MCF 10A (cell line): ENCODE measurements around the gene GLS. TPM values are rescaled to one million over a fixed set of nuclear protein-coding genes. Genes with fewer than 3 reads are reported as not detected.

Source experiments
- BruUV-seq: library from RNA; stranded (reverse); fragments of 400-500 nt; replicated peaks from 2 replicates; lab custom pipeline; 2021; lab: Mats Ljungman, UMichigan
- CTCF ChIA-PET: fragments of 300-600 bp; sonication (Branson Sonifier 250); formaldehyde crosslinking; extraction: SDS; loops from one replicate; lab custom pipeline; 2021; ENCODE audit warnings: antibody characterized with exemption, inconsistent platforms; lab: Yijun Ruan, JAX
- POLR2A ChIA-PET: fragments of 300-600, 350-650 bp; sonication (Branson Sonifier 250); formaldehyde crosslinking; extraction: SDS; loops from one replicate; lab custom pipeline; 2020; ENCODE audit warnings: antibody characterized with exemption, inconsistent platforms; lab: Yijun Ruan, JAX
- DNase-seq: peaks from one replicate; pipeline ENCODE4 v3.0.0-alpha.2; 2018; ENCODE audit not compliant: unreplicated experiment
- H3K27ac Mint-ChIP-seq: one replicate; pipeline ENCODE4 v1.8.0; 2022; ENCODE audit warnings: mild to moderate bottlenecking, low read depth, mixed read lengths; ENCODE audit not compliant: unreplicated experiment
- H3K27me3 Mint-ChIP-seq: one replicate; pipeline ENCODE4 v1.8.0; 2022; ENCODE audit warnings: mixed read lengths; ENCODE audit not compliant: insufficient read depth, unreplicated experiment
- H3K36me3 Mint-ChIP-seq: one replicate; pipeline ENCODE4 v1.8.0; 2022; ENCODE audit warnings: mild to moderate bottlenecking, moderate library complexity, mixed read lengths; ENCODE audit not compliant: insufficient read depth, unreplicated experiment
- H3K4me1 Mint-ChIP-seq: one replicate; pipeline ENCODE4 v1.8.0; 2022; ENCODE audit warnings: mixed read lengths; ENCODE audit not compliant: insufficient read depth, unreplicated experiment
- H3K4me3 Mint-ChIP-seq: one replicate; pipeline ENCODE4 v1.8.0; 2022; ENCODE audit warnings: mild to moderate bottlenecking, moderate library complexity, mixed read lengths; ENCODE audit not compliant: unreplicated experiment
- H3K9me3 Mint-ChIP-seq: one replicate; pipeline ENCODE4 v1.8.0; 2022; ENCODE audit warnings: mixed read lengths; ENCODE audit not compliant: unreplicated experiment
- CTCF ChIP-seq: fragments of 200-600 bp; IDR thresholded peaks from one replicate; pipeline ENCODE4 v1.8.0; 2022; ENCODE audit warnings: antibody characterized with exemption, mild to moderate bottlenecking; ENCODE audit not compliant: unreplicated experiment
- intact Hi-C: fragments of 100-400 bp; cut with micrococcal nuclease; formaldehyde crosslinking; loops from 2 replicates; pipeline ENCODE4 v1.14.1; 2022
- total RNA-seq: library from RNA; stranded (reverse); gene quantifications from 2 replicates; pipeline ENCODE4 v1.2.3, GENCODE V29; 2022

GLS gene
- total RNA-seq, 1 experiment from 2014 or later = 121 TPM

DNA sequence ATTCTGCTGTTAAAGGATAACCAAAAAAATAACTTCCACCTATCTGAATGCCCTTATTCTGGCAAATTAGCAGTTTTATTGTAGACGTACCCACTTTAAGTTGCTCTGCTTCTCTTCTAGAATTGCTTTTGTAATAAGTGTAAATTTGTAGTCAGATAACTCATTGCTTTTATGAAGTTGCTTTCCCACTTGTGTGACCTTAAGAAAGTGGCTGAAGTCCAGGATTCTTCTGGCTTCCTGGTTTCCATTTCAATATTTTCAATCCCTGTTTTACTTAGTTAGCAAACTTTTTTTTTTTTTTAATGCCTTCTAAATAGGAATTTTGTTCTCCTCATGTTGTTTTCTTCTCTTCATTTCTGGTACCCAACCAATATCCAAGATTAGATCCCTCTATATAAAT, 59.8 kb downstream of the GLS start:
- Mint-ChIP-seq H3K4me1 (peaks cover 6% of the 10 kb centered on the region), H3K4me3 (no peak overlapping the region), H3K27me3 (no peaks in the 10 kb centered on the region), H3K36me3 (peaks cover 6% of the 10 kb centered on the region), H3K27ac (no peak overlapping the region), H3K9me3 (no peaks in the 10 kb centered on the region)
- intact Hi-C loops = no loop called here
- no peak for TF ChIP-seq CTCF
- no TSS peak for BruUV-seq
- DNase-seq = no peak
- ChIA-PET POLR2A (no interaction called here), CTCF (no interaction called here)

- TF ChIP-seq CTCF = no peak
- intact Hi-C loops = no loop called here
- Mint-ChIP-seq H3K27ac (no peak overlapping the region), H3K4me3 (no peak overlapping the region), H3K27me3 (no peaks in the 10 kb centered on the region), H3K9me3 (no peaks in the 10 kb centered on the region), H3K36me3 (peaks cover 7% of the 10 kb centered on the region), H3K4me1 (peaks cover 6% of the 10 kb centered on the region)
- no TSS peak for BruUV-seq
- ChIA-PET POLR2A (no interaction called here), CTCF (no interaction called here)
- DNase-seq = no peak
Measured at GRCh38 chr2:190941571-190941970, 61.0 kb downstream of the GLS start.

DNA sequence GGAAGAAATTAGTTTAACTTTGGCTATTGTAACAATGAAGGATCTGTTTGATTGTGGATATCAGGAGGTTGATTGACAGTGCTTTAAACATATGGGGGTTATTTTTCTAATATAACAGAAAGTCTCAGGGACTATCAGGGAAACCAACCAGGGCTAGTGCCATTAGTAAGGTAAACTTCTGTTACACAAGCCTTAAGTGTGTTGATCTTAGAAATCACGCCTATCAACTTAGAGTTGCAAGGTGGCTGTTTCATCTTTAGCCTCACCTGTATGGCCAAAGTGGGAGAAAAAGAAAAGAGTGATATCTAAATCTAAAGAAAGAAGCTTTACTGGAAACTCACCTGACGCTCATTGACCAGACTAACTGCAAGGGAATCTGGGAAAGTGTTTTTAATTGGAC, 62.1 kb downstream of the GLS start:
- peaks cover 7% of the 10 kb centered on the region for H3K36me3 Mint-ChIP-seq
- no TSS peak for BruUV-seq
- CTCF ChIA-PET = no interaction called here

GRCh38 chr2:190943706-190944105, 63.1 kb downstream of the GLS start:
- H3K27me3 Mint-ChIP-seq = no peaks in the 10 kb centered on the region
- H3K9me3 Mint-ChIP-seq = no peaks in the 10 kb centered on the region
- ChIA-PET CTCF (no interaction called here), POLR2A (no interaction called here)
- intact Hi-C loops = no loop called here
- DNase-seq = no peak
- no peak for TF ChIP-seq CTCF
- no peak overlapping the region for H3K27ac Mint-ChIP-seq
- peaks cover 7% of the 10 kb centered on the region for H3K36me3 Mint-ChIP-seq
- no peak overlapping the region for H3K4me3 Mint-ChIP-seq
- peaks cover 15% of the 10 kb centered on the region for H3K4me1 Mint-ChIP-seq
- no TSS peak for BruUV-seq

More for the DNA sequence above, 62.1 kb downstream of the GLS start:
- Mint-ChIP-seq H3K27ac (no peak overlapping the region), H3K27me3 (no peaks in the 10 kb centered on the region), H3K4me1 (peaks cover 13% of the 10 kb centered on the region), H3K9me3 (no peaks in the 10 kb centered on the region), H3K4me3 (no peak overlapping the region)
- DNase-seq = no peak
- intact Hi-C loops = no loop called here
- POLR2A ChIA-PET = interaction anchor here (0.7 kb wide), 1 partner anchor 57 kb away, joined by 4 read pairs; no protein-coding TSS in a partner anchor
- no peak for TF ChIP-seq CTCF
